ENCODE data around the gene NKX2-2.
A peak's percentile ranks its signal among the peaks of the same experiment; 100 is the strongest.

Gene NKX2-2

GRCh38 chr20:21521596-21522480 is 8.0 kb upstream of the NKX2-2 start:
- DNase-seq, result no peak

- no peak for DNase-seq
Measured at GRCh38 chr20:21520702-21521595, 7.1 kb upstream of the NKX2-2 start.

- no peak for DNase-seq
Measured at GRCh38 chr20:21519136-21519584, 5.3 kb upstream of the NKX2-2 start.

DNA sequence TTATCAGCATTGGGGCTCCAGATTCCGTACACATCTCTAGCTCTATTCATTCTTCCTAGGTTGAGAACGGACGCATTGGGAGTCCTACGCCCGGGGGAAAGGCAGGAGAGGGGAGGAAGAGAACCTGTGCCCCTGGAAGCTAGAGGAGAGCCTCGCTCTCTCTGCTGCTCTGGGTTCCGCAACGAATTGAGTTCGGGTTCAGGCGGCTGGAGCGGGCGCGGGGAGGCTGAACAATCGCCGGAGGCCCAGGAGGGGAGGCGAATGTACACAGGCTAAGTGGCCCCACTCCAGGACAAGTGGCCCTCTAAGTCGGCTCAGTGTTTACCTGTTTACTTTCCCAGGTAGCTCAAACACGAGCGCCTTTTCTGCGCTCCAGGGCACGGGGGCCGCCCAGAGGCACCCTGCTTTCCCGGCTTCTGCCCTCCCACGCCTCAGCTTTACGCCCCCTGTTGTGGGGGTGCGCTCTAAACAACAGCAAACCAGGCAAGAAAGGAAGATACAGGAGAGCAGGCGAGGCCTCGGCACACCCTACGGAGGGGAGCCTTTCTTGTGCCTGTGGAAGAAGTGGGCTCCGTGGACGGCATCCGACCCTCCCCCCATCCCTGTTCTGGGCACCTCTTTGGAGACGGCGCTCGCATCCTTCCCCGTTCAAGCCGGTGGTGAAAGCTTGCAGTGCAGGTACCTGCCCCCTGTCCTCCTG is 4.6 kb upstream of the NKX2-2 start:
- DNase-seq, result no peak

DNA sequence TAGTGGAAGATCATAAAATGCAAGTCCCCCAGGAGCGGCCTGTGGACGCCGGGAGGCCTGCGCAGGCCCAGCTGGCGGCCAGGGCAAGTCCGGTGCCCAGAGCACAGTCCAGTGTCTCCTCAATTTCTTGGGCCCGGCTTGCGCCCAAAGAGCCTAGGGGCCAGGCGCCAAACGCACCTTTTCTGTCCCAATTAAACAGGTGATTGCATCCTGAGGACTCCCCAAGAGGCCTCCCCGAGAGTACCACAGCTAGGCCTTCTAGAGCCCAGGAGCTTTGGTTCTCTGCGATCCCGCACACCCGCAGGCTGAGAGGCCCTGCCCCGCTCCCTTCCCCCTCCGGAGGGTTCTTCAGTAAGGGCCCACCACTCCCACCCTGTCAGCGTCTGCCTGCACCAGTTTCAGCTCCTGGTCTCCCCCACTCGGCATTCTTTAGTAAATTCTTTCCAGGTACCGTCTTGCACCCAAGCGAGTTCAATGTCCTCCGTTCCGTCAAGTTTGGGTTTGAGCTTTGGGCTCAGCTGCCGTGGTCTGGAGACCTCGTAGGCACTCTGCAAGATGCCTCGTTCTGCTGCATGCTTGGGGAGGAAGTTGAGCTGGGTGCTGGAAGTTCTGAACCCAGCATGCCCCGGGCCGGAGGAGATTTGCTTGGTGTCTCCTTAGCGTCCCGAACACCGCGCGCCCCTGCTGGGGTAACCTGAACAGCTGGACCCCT is 3.9 kb upstream of the NKX2-2 start:
- no peak for DNase-seq

DNA sequence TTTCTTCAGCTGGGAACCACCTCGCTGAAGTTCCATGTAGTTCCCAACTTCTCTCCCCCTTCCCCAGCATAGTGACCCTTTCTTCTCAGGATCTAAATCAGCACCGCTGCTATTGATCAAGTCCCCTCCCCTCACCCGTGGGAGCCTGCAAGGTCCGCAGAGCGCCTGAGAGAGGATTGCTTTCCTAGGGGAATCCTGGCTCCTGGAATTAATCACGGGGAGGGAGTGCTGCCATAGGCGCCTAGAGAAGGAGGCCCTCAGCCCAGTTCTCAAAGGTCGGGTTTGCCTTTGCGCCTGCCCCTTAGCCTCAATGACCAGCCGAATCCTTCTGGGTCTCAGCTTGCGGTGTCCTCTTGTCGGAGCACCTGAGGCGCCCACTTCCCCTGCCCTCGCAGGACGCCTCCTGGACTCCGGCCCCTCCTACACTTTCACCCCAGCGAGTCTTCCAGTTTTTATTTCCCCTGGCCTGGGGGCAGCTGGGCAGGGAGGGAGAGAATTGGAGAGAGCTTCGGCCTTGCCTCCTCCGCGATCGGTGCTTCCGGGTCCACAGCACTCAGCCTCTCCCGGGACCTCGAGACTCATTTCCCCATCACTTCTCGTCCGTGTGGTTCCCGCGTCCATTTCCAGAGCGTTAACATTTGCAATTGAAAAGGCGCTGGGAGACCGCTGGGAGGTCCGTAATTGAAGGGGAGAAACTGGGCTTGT is 3.1 kb upstream of the NKX2-2 start:
- no peak for DNase-seq

DNA sequence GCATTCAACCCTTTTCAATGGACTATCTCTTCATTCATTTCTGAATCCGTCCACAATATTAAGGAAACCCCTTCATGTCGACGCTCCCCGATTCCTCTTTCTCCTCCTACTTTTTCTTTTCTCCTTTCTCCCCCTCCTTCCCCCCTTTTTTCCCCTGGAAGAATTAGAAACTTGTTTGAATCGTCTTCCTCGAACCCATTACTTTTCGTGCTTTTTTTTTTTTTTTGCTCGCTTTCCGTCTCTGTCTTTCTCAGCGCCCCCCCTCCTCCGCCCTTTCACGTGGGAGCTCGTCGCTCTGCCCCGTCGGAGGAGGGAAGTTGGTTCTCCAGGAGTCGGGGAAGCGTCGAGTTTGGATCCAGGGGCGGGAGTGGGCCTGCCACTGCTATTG is 2.3 kb upstream of the NKX2-2 start:
- no peak for DNase-seq

DNA sequence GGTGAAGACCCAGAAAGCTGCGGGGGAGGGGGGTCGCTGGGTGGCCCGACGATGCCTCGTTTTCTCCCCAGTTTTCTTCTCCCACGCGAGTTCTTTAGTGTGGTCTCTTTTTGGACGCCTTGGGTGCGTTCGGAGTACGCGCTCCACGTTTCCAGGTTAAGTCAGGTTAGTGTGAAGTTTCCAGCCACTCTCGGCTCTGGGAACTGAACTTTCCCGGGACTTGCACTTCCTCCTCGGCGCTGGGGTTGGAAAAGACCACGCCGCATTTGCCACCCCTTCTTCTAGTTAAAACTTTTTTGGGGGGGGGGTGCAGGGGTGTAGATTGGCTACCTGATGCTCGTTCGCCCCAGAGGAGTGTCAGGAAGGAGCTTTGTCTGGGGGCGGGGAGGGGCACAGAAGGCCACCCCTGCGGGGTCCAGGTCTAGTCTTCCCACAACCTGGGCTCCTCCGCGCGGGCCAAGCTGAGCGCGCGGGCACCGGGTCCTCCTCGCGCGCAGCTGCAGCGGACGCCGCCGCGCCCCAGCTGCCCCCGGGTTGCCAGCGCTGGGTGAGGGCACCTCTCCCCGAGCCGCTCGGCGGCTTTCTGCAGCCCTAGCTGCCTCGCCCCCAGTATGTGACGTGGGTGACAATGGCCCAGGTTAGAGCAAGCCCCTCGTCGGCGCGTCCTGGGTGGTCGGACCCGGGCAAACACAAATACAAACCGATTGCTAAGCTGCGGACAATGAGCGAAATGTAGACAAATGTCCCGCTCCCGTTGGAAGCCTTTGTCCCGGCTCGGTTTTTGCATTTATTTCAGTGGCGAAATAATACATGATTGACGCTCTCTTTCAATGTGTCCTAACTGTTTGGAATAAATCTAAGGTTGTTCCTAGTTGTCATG is 1.7 kb upstream of the NKX2-2 start:
- DNase-seq, result no peak

GRCh38 chr20:21514553-21515251 is 838 bp upstream of the NKX2-2 start:
- DNase-seq, result no peak

DNA sequence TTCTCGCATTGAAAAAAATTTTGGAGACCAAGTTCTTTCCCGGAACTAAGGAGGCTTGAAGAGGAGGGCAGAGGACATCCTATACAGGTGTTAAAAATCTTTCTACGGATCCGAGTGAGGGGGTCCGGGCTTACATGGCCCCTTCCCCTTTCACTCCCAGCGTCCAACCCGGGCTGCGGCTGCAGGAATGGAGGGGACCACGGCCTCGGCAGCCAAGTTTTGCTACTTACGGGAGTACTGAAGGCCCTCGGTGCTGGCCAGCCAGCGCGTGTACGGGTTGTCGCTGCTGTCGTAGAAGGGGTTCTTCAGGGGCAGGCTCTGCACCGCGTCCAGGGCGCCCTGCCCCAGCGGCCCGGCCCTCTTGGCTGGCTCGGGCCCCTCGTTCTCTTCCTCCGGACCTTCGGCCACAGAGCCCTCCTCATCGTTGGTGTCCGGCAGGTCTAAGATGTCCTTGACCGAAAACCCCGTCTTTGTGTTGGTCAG is 642 bp downstream of the NKX2-2 start:
- no peak for DNase-seq

DNA sequence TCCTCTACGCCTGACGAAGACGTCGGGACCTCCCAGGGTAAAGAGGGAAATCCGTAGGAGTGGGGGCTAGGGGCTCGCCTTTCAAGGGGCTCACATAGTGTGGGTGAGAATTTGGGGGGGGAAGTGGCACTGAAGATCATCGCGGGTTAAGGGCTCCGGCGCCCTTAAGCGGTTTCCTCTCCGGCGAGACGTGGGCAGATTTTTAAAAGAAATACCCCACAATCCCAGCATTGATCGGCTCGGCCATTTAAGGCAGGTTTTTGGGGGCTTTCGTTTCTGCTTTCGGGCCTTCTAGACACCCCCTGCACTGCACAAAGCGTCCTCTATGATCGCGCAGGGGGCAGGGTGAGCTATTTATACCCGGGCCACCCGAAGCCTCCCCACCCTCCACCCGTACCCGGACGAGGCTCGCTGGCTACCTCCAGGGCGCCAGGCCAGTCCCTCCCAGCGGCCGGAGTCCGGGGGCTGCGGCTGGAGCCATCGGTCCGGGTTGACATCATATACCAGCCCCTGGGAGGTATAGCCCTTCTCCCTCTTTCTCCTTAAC is 1.2 kb downstream of the NKX2-2 start:
- no peak for DNase-seq

DNA sequence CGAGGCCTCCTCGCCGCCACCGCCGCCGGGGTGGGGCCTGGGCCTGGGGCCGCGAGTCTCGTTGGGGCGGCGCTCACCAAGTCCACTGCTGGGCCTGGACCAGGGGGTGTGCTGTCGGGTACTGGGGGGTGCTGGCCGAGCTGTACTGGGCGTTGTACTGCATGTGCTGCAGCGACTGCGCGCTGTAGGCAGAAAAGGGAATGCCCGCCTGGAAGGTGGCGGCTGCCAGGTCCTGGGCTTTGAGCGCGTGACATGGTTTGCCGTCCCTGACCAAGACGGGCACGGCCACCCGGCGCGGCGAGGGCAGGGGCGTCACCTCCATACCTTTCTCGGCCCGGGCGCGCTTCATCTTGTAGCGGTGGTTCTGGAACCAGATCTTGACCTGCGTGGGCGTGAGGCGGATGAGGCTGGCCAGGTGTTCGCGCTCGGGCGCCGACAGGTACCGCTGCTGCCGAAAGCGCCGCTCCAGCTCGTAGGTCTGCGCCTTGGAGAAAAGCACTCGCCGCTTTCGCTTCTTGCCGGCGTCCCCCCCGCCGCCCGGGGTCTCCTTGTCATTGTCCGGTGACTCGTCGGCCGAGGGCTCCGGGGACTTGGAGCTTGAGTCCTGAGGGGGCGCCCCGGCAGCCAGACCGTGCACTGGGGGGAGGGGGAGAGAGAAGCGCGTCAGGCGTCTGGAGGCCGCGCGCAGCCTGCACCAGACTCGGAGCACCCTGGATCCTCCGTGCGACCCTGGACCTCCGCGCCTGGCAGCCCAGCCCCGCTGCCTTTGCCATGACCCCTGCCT is 1.8 kb downstream of the NKX2-2 start:
- DNase-seq, result peak; percentile 46

- no peak for DNase-seq
Measured at GRCh38 chr20:21511485-21511849, 2.4 kb downstream of the NKX2-2 start.

- no peak for DNase-seq
Measured at GRCh38 chr20:21510414-21511384, 3.2 kb downstream of the NKX2-2 start.

DNA sequence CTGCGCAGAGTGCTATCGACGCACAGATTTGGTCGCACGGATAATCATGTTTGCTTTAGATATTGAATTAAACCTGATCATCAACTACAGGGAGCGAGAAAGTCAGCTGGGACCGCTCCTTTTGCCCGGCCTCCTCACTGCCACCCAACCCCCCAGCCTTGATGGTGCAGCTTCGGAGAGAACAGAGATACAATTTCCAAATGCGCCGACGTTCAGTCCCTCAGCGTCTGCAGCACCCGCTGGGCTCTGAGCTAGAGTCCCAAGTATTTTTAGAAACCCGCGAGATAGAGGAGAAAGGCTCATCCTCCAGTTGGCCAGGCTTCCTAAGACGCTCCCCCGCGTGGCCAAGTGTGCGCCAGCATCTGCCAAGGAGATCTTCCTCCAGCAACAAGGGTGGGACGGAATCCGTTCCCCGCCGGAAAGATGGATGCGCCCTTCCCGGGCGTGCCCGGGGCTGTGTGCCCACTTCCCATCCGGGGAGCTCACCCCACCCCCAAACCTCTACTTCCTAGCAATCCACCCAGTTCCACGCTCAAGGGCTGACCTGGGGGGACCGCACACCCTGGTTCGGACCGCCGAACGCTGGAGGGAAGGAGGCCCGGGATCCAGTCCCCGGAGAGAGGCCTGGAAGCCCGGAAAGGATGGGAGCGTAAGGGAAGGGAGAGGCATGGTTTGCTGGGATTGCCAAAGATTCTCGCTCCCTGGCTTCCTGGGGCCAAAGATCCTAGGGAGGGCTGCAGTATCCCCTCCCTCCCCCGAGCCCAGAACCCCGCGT is 4.1 kb downstream of the NKX2-2 start:
- peak; percentile 34 for DNase-seq

GRCh38 chr20:21509079-21509596 is 4.7 kb downstream of the NKX2-2 start:
- no peak for DNase-seq
